KMS-11 (cell line): ENCODE results near the gene DCLRE1B.

Source experiments
- H2AFZ ChIP-seq: fragments of 200-600 bp; sonication (generic); 2 replicates; pipeline ENCODE4 v1.6.1; 2016; ENCODE audit warnings: antibody characterized with exemption, mixed run types, low read depth
- H3K27ac ChIP-seq: fragments of 200-600 bp; sonication (generic); 2 replicates; pipeline ENCODE4 v1.6.1; 2016; ENCODE audit warnings: mild to moderate bottlenecking, mixed run types
- H3K27me3 ChIP-seq: fragments of 200-600 bp; sonication (generic); 2 replicates; pipeline ENCODE4 v1.6.1; 2017; ENCODE audit warnings: mild to moderate bottlenecking, low read depth, mixed run types, moderate library complexity; ENCODE audit not compliant: insufficient read depth
- H3K36me3 ChIP-seq: fragments of 200-600 bp; sonication (generic); 2 replicates; pipeline ENCODE4 v1.6.1; 2017; ENCODE audit warnings: mild to moderate bottlenecking, mixed run types; ENCODE audit not compliant: insufficient read depth
- H3K4me1 ChIP-seq: fragments of 200-600 bp; sonication (generic); 2 replicates; pipeline ENCODE4 v1.6.1; 2016; ENCODE audit warnings: mild to moderate bottlenecking, low read depth, mixed run types; ENCODE audit not compliant: poor library complexity, severe bottlenecking
- H3K4me2 ChIP-seq: fragments of 200-600 bp; sonication (generic); 2 replicates; pipeline ENCODE4 v1.7.0; 2016; ENCODE audit warnings: mild to moderate bottlenecking, mixed run types
- H3K4me3 ChIP-seq: fragments of 200-600 bp; sonication (generic); IDR thresholded peaks from 2 replicates; pipeline ENCODE4 v1.6.1; 2017; ENCODE audit warnings: low read depth, low read length, mixed read lengths; ENCODE audit not compliant: insufficient read depth
- H3K79me2 ChIP-seq: fragments of 200-600 bp; sonication (generic); 2 replicates; pipeline ENCODE4 v1.6.1; 2016; ENCODE audit warnings: low read depth, mixed run types; ENCODE audit not compliant: insufficient read depth
- H3K9ac ChIP-seq: fragments of 200-600 bp; sonication (generic); 2 replicates; pipeline ENCODE4 v1.6.1; 2016; ENCODE audit warnings: mild to moderate bottlenecking, mixed run types
- H4K20me1 ChIP-seq: fragments of 200-600 bp; sonication (generic); 2 replicates; pipeline ENCODE4 v1.6.1; 2016; ENCODE audit warnings: mild to moderate bottlenecking, mixed run types; ENCODE audit not compliant: insufficient read depth
- CTCF ChIP-seq: fragments of 200-600 bp; sonication (generic); conservative IDR thresholded peaks from 2 replicates; pipeline ENCODE4 v1.6.1; 2017; ENCODE audit warnings: low read depth, mild to moderate bottlenecking, antibody characterized with exemption, low read length, moderate library complexity, mixed read lengths

DCLRE1B gene

GRCh38 chr1:113913887-113914664 lies 8.9 kb downstream of the DCLRE1B start:
- no peaks in the 10 kb centered on the region for H3K36me3 ChIP-seq
- H2AFZ ChIP-seq, result no peak overlapping the region
- no peaks in the 10 kb centered on the region for H3K27me3 ChIP-seq
- H3K4me2 ChIP-seq, result no peak overlapping the region
- no peaks in the 10 kb centered on the region for H3K4me1 ChIP-seq
- no peaks in the 10 kb centered on the region for H4K20me1 ChIP-seq
- no peak overlapping the region for H3K4me3 ChIP-seq
- TF ChIP-seq CTCF, result no peak
- no peaks in the 10 kb centered on the region for H3K79me2 ChIP-seq
- no peak overlapping the region for H3K9ac ChIP-seq
- no peak overlapping the region for H3K27ac ChIP-seq

GRCh38 chr1:113916974-113917373 lies 11.8 kb downstream of the DCLRE1B start:
- H2AFZ ChIP-seq, result no peak overlapping the region
- no peaks in the 10 kb centered on the region for H3K27me3 ChIP-seq
- H4K20me1 ChIP-seq, result no peaks in the 10 kb centered on the region
- H3K36me3 ChIP-seq, result no peaks in the 10 kb centered on the region
- H3K9ac ChIP-seq, result no peak overlapping the region
- no peak overlapping the region for H3K4me3 ChIP-seq
- no peaks in the 10 kb centered on the region for H3K79me2 ChIP-seq
- TF ChIP-seq CTCF, result no peak
- no peaks in the 10 kb centered on the region for H3K4me1 ChIP-seq
- H3K27ac ChIP-seq, result no peak overlapping the region
- H3K4me2 ChIP-seq, result no peak overlapping the region

- H4K20me1 ChIP-seq, result no peaks in the 10 kb centered on the region
- no peaks in the 10 kb centered on the region for H3K36me3 ChIP-seq
- no peak overlapping the region for H3K27ac ChIP-seq
- no peaks in the 10 kb centered on the region for H3K79me2 ChIP-seq
- TF ChIP-seq CTCF, result no peak
- no peak overlapping the region for H3K4me2 ChIP-seq
- no peaks in the 10 kb centered on the region for H3K4me1 ChIP-seq
- H3K9ac ChIP-seq, result no peak overlapping the region
- no peak overlapping the region for H3K4me3 ChIP-seq
- H2AFZ ChIP-seq, result no peak overlapping the region
- H3K27me3 ChIP-seq, result no peaks in the 10 kb centered on the region
Measured at GRCh38 chr1:113917400-113918082, 12.4 kb downstream of the DCLRE1B start.

GRCh38 chr1:113918243-113918642 lies 13.1 kb downstream of the DCLRE1B start:
- Histone ChIP-seq H3K4me2 (no peak overlapping the region), H3K27me3 (no peaks in the 10 kb centered on the region), H3K4me1 (no peaks in the 10 kb centered on the region), H4K20me1 (no peaks in the 10 kb centered on the region), H3K9ac (no peak overlapping the region), H2AFZ (no peak overlapping the region), H3K4me3 (no peak overlapping the region), H3K79me2 (no peaks in the 10 kb centered on the region), H3K27ac (no peak overlapping the region), H3K36me3 (no peaks in the 10 kb centered on the region)
- no peak for TF ChIP-seq CTCF
